ENCODE measurements around the gene CDKL5.

DNA sequence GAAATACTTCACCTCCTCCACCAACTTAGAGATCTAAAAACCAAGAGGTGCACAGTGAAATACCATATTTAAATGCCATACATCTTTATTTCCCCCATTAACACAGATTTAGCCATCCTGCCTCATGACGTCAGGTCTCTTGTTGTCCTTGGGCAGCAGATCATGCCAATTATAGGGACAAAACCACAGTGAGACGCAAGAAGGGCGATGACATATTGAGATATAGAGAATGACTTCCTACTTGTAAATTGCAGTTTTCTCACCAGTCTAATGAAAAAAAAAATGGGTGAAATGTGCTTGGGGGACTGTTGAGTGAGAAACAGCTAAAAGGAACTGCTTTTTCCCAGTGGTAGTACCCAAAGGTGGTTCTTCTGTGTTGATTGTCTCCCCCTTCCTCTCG, 222.2 kb downstream of the CDKL5 start:
- TF ChIP-seq ELF4 (IDR thresholded peaks at IDR 0.05): no peak
- no peak for TF ChIP-seq FOXM1 (IDR thresholded peaks at IDR 0.05; ENCODE audit: borderline replicate concordance)
- no peak for TF ChIP-seq SP1 (IDR thresholded peaks at IDR 0.05)
- TF ChIP-seq FOXK2 (IDR thresholded peaks at IDR 0.05): no peak
- no peak for TF ChIP-seq SUZ12 (IDR thresholded peaks at IDR 0.05)
- TF ChIP-seq LEF1 (IDR thresholded peaks at IDR 0.05; ENCODE audit: borderline replicate concordance): no peak
- no peak for TF ChIP-seq HDGF (IDR thresholded peaks at IDR 0.05; ENCODE audit: borderline replicate concordance)
- TF ChIP-seq, protein P1, sequence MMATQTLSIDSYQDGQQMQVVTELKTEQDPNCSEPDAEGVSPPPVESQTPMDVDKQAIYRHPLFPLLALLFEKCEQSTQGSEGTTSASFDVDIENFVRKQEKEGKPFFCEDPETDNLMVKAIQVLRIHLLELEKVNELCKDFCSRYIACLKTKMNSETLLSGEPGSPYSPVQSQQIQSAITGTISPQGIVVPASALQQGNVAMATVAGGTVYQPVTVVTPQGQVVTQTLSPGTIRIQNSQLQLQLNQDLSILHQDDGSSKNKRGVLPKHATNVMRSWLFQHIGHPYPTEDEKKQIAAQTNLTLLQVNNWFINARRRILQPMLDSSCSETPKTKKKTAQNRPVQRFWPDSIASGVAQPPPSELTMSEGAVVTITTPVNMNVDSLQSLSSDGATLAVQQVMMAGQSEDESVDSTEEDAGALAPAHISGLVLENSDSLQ (IDR thresholded peaks at IDR 0.05): no peak
- TF ChIP-seq TARDBP (IDR thresholded peaks at IDR 0.05): no peak
- TF ChIP-seq NFRKB (IDR thresholded peaks at IDR 0.05): no peak
- no peak for TF ChIP-seq FOXA1 (IDR thresholded peaks at IDR 0.05)
- no peak for TF ChIP-seq CTBP1 (IDR thresholded peaks at IDR 0.05; ENCODE audit: borderline replicate concordance)
- no peak for TF ChIP-seq ZNF384 (IDR thresholded peaks at IDR 0.05)
